Muscle layer of duodenum (tissue), 2 donors: ENCODE data around the gene ZNF599.

Source experiments
- H3K27ac ChIP-seq: one replicate; pipeline ENCODE4 v1.7.0; 2013; ENCODE audit warnings: mild to moderate bottlenecking, low read length
- H3K27me3 ChIP-seq: one replicate; pipeline ENCODE4 v1.7.0; 2013; ENCODE audit warnings: low read depth, mild to moderate bottlenecking, control low read depth, low read length
- H3K36me3 ChIP-seq, 2 donors: one replicate each; pipeline ENCODE4 v1.7.0; 2013; ENCODE audit warnings: low read length in 2 of 2, control low read depth in 1 of 2, mild to moderate bottlenecking in 1 of 2; ENCODE audit not compliant: insufficient read depth in 2 of 2, control insufficient read depth in 1 of 2
- H3K4me1 ChIP-seq, 2 donors: one replicate each; pipeline ENCODE4 v1.7.0; 2013; ENCODE audit warnings: low read length in 2 of 2, mild to moderate bottlenecking in 2 of 2, control low read depth in 1 of 2, moderate library complexity in 1 of 2; ENCODE audit not compliant: insufficient read depth in 2 of 2, control insufficient read depth in 1 of 2
- H3K4me3 ChIP-seq, 2 donors: one replicate each; pipeline ENCODE4 v1.7.0; 2013; ENCODE audit warnings: low read length in 2 of 2, low read depth in 1 of 2, mild to moderate bottlenecking in 1 of 2
- H3K9me3 ChIP-seq, 2 donors: one replicate each; pipeline ENCODE4 v1.7.0; 2013; ENCODE audit warnings: low read length in 2 of 2, control low read depth in 1 of 2, mild to moderate bottlenecking in 1 of 2; ENCODE audit not compliant: control insufficient read depth in 1 of 2
- donor health status: healthy.

The ZNF599 gene

GRCh38 chr19:34734537-34735103 lies 38.4 kb downstream of the ZNF599 start:
- peak overlapping the region; percentile 81 to 91 for H3K4me3 ChIP-seq
- H3K36me3 ChIP-seq = peaks cover 18 to 44% of the 10 kb centered on the region in 2 donors
- peak overlapping the region; percentile 90 for H3K27ac ChIP-seq
- H3K4me1 ChIP-seq = peaks cover 10 to 23% of the 10 kb centered on the region in 2 donors
- no peaks in the 10 kb centered on the region for H3K27me3 ChIP-seq
- H3K9me3 ChIP-seq = peaks cover 13 to 18% of the 10 kb centered on the region in 2 donors

- H3K4me3 ChIP-seq = peak within 1 kb of the TSS; percentile 81 to 91
- peaks cover 10 to 23% of the 10 kb centered on the region in 2 donors for H3K4me1 ChIP-seq
- H3K27me3 ChIP-seq = no peaks in the 10 kb centered on the region
- H3K27ac ChIP-seq = peak within 1 kb of the TSS; percentile 90
- peaks cover 11 to 38% of the 10 kb centered on the region in 2 donors for H3K36me3 ChIP-seq
- H3K9me3 ChIP-seq = peaks cover 8 to 11% of the 10 kb centered on the region in 2 donors
Observed at GRCh38 chr19:34733746-34734536, 39.1 kb downstream of the ZNF599 start, which contains the start of gene ZNF181. ZNF181 (plus strand) TSS chr19:34734243; CDS start chr19:34735038, 795 bp downstream.

GRCh38 chr19:34733266-34733745 lies 39.7 kb downstream of the ZNF599 start:
- H3K36me3 ChIP-seq = peaks cover 9 to 31% of the 10 kb centered on the region in 2 donors
- peaks cover 10 to 23% of the 10 kb centered on the region in 2 donors for H3K4me1 ChIP-seq
- peak overlapping the region; percentile 81 to 91 for H3K4me3 ChIP-seq
- H3K27ac ChIP-seq = peak overlapping the region; percentile 90
- peaks cover 5 to 9% of the 10 kb centered on the region in 2 donors for H3K9me3 ChIP-seq
- H3K27me3 ChIP-seq = no peaks in the 10 kb centered on the region

GRCh38 chr19:34732612-34733211 lies 40.3 kb downstream of the ZNF599 start:
- peaks cover 10 to 23% of the 10 kb centered on the region in 2 donors for H3K4me1 ChIP-seq
- H3K27ac ChIP-seq = peak overlapping the region; percentile 90
- peaks cover 9 to 25% of the 10 kb centered on the region in 2 donors for H3K36me3 ChIP-seq
- H3K27me3 ChIP-seq = no peaks in the 10 kb centered on the region
- peaks cover 3 to 5% of the 10 kb centered on the region in 2 donors for H3K9me3 ChIP-seq
- peak overlapping the region; percentile 81 to 91 for H3K4me3 ChIP-seq

GRCh38 chr19:34731964-34732363 lies 41.1 kb downstream of the ZNF599 start:
- no peak overlapping the region for H3K27ac ChIP-seq
- H3K36me3 ChIP-seq = peaks cover 8 to 18% of the 10 kb centered on the region in 2 donors
- peaks cover 0 to 5% of the 10 kb centered on the region in 2 donors for H3K9me3 ChIP-seq
- peaks cover 10 to 23% of the 10 kb centered on the region in 2 donors for H3K4me1 ChIP-seq
- H3K4me3 ChIP-seq = no peak overlapping the region
- no peaks in the 10 kb centered on the region for H3K27me3 ChIP-seq

- Histone ChIP-seq H3K4me1 (peaks cover 10 to 22% of the 10 kb centered on the region in 2 donors), H3K4me3 (no peak overlapping the region), H3K27me3 (no peaks in the 10 kb centered on the region), H3K9me3 (peaks cover 0 to 5% of the 10 kb centered on the region in 2 donors), H3K36me3 (peaks cover 5 to 13% of the 10 kb centered on the region in 2 donors), H3K27ac (no peak overlapping the region)
Observed at GRCh38 chr19:34731019-34731829, 41.8 kb downstream of the ZNF599 start.

GRCh38 chr19:34725400-34725799 lies 47.6 kb downstream of the ZNF599 start:
- H3K4me3 ChIP-seq = no peak overlapping the region
- no peaks in the 10 kb centered on the region for H3K9me3 ChIP-seq
- no peaks in the 10 kb centered on the region for H3K4me1 ChIP-seq
- H3K27me3 ChIP-seq = no peaks in the 10 kb centered on the region
- H3K36me3 ChIP-seq = no peaks in the 10 kb centered on the region
- H3K27ac ChIP-seq = no peak overlapping the region

- no peaks in the 10 kb centered on the region for H3K4me1 ChIP-seq
- H3K9me3 ChIP-seq = no peaks in the 10 kb centered on the region
- no peak overlapping the region for H3K4me3 ChIP-seq
- no peak overlapping the region for H3K27ac ChIP-seq
- no peaks in the 10 kb centered on the region for H3K36me3 ChIP-seq
- no peaks in the 10 kb centered on the region for H3K27me3 ChIP-seq
Observed at GRCh38 chr19:34722353-34722752, 50.7 kb downstream of the ZNF599 start.

GRCh38 chr19:34715357-34715756 lies 57.7 kb downstream of the ZNF599 start:
- Histone ChIP-seq H3K4me1 (no peaks in the 10 kb centered on the region), H3K27me3 (no peaks in the 10 kb centered on the region), H3K4me3 (no peak overlapping the region), H3K9me3 (peaks cover 0 to 4% of the 10 kb centered on the region in 2 donors), H3K36me3 (no peaks in the 10 kb centered on the region), H3K27ac (no peak overlapping the region)

- no peaks in the 10 kb centered on the region for H3K4me1 ChIP-seq
- no peaks in the 10 kb centered on the region for H3K27me3 ChIP-seq
- peaks cover 0 to 4% of the 10 kb centered on the region in 2 donors for H3K9me3 ChIP-seq
- H3K36me3 ChIP-seq = no peaks in the 10 kb centered on the region
- H3K27ac ChIP-seq = no peak overlapping the region
- no peak overlapping the region for H3K4me3 ChIP-seq
Observed at GRCh38 chr19:34713262-34713637, 59.8 kb downstream of the ZNF599 start.
